Measurements from ENCODE around the gene ITGAV. TPM values are rescaled to one million over a fixed set of nuclear protein-coding genes. Genes with fewer than 3 reads are reported as not detected.

ITGAV gene
- total RNA-seq, 1 donor from 2014 or later: 69.1 TPM

DNA sequence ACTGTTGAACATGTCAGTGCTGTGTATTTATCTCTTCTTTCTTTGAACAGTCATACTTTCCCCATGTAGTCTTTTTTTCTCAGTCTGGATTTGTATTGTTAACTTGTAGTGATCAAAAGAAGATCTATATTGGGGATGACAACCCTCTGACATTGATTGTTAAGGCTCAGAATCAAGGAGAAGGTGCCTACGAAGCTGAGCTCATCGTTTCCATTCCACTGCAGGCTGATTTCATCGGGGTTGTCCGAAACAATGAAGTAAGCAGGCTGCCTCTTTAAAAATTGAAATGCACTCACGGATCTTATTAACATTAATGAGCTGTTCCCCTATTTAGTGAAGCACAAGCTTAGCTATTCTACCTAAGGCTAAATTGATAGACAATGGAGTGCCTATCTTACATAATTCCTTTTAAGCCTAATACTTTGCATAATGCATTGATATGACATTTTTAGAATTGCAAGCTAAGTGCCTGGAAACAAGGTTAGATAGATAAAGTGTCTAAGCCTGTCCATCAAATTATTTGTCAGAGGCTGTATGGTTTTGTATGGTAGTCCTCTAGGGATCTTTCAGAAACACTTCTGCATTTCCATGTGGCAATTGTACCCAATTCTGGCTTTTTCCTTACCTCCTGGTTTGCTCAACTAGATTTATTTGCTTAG, 74.7 kb downstream of the ITGAV start:
- H3K27me3 Mint-ChIP-seq: no peaks in the 10 kb centered on the region
- H3K4me1 Mint-ChIP-seq (ENCODE audit: low read depth): no peaks in the 10 kb centered on the region

DNA sequence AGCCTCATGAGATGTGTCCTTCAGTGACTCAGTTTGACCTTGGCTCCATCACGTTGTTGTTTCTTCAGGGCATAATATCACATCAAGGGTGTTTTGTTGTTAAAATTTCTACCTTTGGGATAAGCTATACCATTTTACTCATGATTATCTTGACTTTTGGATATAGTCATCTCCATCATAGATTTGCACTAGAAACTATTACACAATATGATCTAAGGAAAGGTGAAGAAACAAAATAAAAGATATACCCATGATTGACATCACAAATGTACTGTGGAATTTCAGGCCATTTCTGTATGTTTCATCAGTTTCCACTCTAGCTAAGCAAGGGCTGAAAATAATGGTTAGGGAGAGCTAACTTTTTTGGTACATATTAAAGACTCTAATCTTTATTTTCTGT, 79.3 kb downstream of the ITGAV start:
- no peak overlapping the region for H3K27ac Mint-ChIP-seq
- H3K9me3 Mint-ChIP-seq (ENCODE audit: low read depth): peaks cover 16% of the 10 kb centered on the region
- H3K4me3 Mint-ChIP-seq (ENCODE audit: low read depth): no peak overlapping the region
- H3K36me3 Mint-ChIP-seq (ENCODE audit: insufficient read depth): peaks cover 57% of the 10 kb centered on the region
- DNase-seq (ENCODE audit: low spot score, unreplicated experiment): no peak
- TF ChIP-seq, protein P1, sequence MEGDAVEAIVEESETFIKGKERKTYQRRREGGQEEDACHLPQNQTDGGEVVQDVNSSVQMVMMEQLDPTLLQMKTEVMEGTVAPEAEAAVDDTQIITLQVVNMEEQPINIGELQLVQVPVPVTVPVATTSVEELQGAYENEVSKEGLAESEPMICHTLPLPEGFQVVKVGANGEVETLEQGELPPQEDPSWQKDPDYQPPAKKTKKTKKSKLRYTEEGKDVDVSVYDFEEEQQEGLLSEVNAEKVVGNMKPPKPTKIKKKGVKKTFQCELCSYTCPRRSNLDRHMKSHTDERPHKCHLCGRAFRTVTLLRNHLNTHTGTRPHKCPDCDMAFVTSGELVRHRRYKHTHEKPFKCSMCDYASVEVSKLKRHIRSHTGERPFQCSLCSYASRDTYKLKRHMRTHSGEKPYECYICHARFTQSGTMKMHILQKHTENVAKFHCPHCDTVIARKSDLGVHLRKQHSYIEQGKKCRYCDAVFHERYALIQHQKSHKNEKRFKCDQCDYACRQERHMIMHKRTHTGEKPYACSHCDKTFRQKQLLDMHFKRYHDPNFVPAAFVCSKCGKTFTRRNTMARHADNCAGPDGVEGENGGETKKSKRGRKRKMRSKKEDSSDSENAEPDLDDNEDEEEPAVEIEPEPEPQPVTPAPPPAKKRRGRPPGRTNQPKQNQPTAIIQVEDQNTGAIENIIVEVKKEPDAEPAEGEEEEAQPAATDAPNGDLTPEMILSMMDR (IDR thresholded peaks at IDR 0.05; ENCODE audit: unreplicated experiment): no peak
- no peaks in the 10 kb centered on the region for H3K4me1 Mint-ChIP-seq (ENCODE audit: low read depth)
- no peaks in the 10 kb centered on the region for H3K27me3 Mint-ChIP-seq

More for the DNA sequence above, 74.7 kb downstream of the ITGAV start:
- Mint-ChIP-seq H3K36me3 (ENCODE audit: insufficient read depth) (peaks cover 21% of the 10 kb centered on the region), H3K27ac (no peak overlapping the region), H3K9me3 (ENCODE audit: low read depth) (no peaks in the 10 kb centered on the region), H3K4me3 (ENCODE audit: low read depth) (no peak overlapping the region)
- TF ChIP-seq, protein P1 (IDR thresholded peaks at IDR 0.05; ENCODE audit: unreplicated experiment): no peak
- DNase-seq (ENCODE audit: low spot score, unreplicated experiment): no peak

DNA sequence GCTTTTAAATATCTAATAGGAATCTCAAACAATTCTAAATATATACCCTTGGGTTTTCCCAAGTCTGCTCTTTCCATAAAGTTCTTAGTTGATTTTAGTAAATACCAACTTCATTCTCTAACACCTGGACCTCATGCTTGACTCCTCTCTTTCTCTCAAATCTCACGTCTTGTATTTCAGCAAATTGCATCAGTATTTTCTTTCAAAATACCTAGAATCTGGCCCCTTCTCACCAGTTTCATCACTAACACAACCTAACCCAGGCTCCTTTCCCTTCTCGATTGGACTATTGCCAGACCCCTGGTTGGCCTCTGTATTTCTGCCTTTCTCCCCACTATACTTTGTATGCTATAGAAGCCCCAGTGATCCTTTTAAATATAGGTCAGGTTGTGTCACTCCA, 81.0 kb downstream of the ITGAV start:
- H3K27me3 Mint-ChIP-seq: no peaks in the 10 kb centered on the region
- H3K9me3 Mint-ChIP-seq (ENCODE audit: low read depth): peaks cover 16% of the 10 kb centered on the region
- H3K27ac Mint-ChIP-seq: no peak overlapping the region
- no peak for DNase-seq (ENCODE audit: low spot score, unreplicated experiment)
- TF ChIP-seq, protein P1 (IDR thresholded peaks at IDR 0.05; ENCODE audit: unreplicated experiment): no peak
- no peak overlapping the region for H3K4me3 Mint-ChIP-seq (ENCODE audit: low read depth)
- peaks cover 62% of the 10 kb centered on the region for H3K36me3 Mint-ChIP-seq (ENCODE audit: insufficient read depth)
- H3K4me1 Mint-ChIP-seq (ENCODE audit: low read depth): no peaks in the 10 kb centered on the region

DNA sequence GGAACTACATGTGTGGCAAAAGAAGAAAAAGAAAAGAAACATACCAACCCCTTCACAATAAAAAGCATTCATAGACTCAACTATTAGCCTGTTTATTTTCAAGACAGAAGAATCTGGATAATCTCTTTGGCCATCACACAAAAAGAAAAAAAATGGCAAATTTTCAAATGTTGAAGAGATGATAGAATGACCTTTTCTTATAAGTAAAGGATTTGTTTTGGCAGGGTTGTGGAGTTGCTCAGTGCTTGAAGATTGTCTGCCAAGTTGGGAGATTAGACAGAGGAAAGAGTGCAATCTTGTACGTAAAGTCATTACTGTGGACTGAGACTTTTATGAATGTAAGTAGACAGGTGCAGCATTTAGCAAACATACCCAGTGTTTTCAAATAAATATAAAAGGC, 85.5 kb downstream of the ITGAV start:
- Mint-ChIP-seq H3K27ac (no peak overlapping the region), H3K27me3 (no peaks in the 10 kb centered on the region), H3K4me3 (ENCODE audit: low read depth) (no peak overlapping the region), H3K36me3 (ENCODE audit: insufficient read depth) (peaks cover 44% of the 10 kb centered on the region), H3K9me3 (ENCODE audit: low read depth) (peaks cover 16% of the 10 kb centered on the region), H3K4me1 (ENCODE audit: low read depth) (no peaks in the 10 kb centered on the region)
- DNase-seq (ENCODE audit: low spot score, unreplicated experiment): no peak
- TF ChIP-seq, protein P1 (IDR thresholded peaks at IDR 0.05; ENCODE audit: unreplicated experiment): no peak

DNA sequence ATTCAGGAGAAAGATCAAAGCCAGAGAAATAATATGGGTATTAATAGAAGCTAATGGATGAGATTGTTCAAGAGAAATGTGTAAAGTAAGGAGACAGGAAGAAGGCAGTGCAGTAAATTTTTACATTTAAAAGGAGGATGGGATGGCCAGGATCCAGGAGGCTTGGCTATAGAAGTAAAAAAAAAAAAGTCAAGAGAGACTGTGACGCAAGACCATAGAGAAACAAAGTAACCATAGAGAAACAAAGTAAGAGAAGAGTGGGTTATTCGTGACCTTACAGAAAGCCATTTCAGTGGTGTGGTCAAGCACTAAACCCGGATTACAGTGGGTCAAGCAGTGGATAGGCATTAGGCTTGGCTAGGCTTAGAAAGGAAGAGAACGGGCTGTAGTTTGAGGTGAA, 93.5 kb downstream of the ITGAV start:
- Mint-ChIP-seq H3K27me3 (no peaks in the 10 kb centered on the region), H3K4me1 (ENCODE audit: low read depth) (no peaks in the 10 kb centered on the region), H3K4me3 (ENCODE audit: low read depth) (no peak overlapping the region), H3K36me3 (ENCODE audit: insufficient read depth) (peaks cover 5% of the 10 kb centered on the region), H3K9me3 (ENCODE audit: low read depth) (peaks cover 9% of the 10 kb centered on the region), H3K27ac (no peak overlapping the region)
- no peak for DNase-seq (ENCODE audit: low spot score, unreplicated experiment)
- TF ChIP-seq, protein P1 (IDR thresholded peaks at IDR 0.05; ENCODE audit: unreplicated experiment): no peak

All from progenitor cell of endocrine pancreas (in vitro differentiated cells).